OCI-LY7 (cell line): ENCODE results near the gene IRF3.

Experiments used
- EZH2phosphoT487 ChIP-seq: fragments of 200-600 bp; sonication (generic); IDR thresholded peaks from 2 replicates; pipeline ENCODE4 v1.6.1; 2018; ENCODE audit warnings: low read depth, borderline replicate concordance, mild to moderate bottlenecking, mixed run types, antibody characterized with exemption, low read length, moderate library complexity, mixed read lengths
- TF ChIP-seq, protein P1 (sequence below): fragments of 200-600 bp; sonication (generic); conservative IDR thresholded peaks from 2 replicates; pipeline ENCODE4 v1.5.1; 2014; ENCODE audit warnings: mild to moderate bottlenecking, antibody characterized with exemption, low read length, moderate library complexity, mixed read lengths

DNA sequence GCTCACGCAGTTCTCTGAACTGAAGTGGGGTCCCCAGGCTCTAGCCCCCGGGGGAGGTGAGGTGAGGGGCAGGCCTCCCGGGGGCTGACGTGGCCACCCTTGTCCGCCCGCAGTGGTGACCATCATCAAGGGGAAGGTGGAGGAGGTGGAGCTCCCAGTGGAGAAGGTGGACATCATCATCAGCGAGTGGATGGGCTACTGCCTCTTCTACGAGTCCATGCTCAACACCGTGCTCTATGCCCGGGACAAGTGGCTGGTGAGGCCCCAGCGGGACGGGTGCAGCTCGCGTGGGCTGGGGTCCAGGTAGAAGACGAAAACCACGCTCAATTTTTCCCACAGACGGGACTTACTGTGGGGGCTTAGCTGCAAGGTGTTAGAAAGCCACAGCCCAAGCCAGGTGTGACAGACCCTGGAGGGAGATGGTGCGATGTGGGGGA, 18.2 kb upstream of the IRF3 start:
- TF ChIP-seq, protein P1, sequence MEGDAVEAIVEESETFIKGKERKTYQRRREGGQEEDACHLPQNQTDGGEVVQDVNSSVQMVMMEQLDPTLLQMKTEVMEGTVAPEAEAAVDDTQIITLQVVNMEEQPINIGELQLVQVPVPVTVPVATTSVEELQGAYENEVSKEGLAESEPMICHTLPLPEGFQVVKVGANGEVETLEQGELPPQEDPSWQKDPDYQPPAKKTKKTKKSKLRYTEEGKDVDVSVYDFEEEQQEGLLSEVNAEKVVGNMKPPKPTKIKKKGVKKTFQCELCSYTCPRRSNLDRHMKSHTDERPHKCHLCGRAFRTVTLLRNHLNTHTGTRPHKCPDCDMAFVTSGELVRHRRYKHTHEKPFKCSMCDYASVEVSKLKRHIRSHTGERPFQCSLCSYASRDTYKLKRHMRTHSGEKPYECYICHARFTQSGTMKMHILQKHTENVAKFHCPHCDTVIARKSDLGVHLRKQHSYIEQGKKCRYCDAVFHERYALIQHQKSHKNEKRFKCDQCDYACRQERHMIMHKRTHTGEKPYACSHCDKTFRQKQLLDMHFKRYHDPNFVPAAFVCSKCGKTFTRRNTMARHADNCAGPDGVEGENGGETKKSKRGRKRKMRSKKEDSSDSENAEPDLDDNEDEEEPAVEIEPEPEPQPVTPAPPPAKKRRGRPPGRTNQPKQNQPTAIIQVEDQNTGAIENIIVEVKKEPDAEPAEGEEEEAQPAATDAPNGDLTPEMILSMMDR = no peak
- no peak for TF ChIP-seq EZH2phosphoT487
